ENCODE measurements around the gene NEGR1. TPM values are rescaled to one million over a fixed set of nuclear protein-coding genes. Genes with fewer than 3 reads are reported as not detected.

Gene NEGR1
- total and polyA plus RNA-seq, 7 donors, result 0.69 to 69.2 (median 42.5) TPM

DNA sequence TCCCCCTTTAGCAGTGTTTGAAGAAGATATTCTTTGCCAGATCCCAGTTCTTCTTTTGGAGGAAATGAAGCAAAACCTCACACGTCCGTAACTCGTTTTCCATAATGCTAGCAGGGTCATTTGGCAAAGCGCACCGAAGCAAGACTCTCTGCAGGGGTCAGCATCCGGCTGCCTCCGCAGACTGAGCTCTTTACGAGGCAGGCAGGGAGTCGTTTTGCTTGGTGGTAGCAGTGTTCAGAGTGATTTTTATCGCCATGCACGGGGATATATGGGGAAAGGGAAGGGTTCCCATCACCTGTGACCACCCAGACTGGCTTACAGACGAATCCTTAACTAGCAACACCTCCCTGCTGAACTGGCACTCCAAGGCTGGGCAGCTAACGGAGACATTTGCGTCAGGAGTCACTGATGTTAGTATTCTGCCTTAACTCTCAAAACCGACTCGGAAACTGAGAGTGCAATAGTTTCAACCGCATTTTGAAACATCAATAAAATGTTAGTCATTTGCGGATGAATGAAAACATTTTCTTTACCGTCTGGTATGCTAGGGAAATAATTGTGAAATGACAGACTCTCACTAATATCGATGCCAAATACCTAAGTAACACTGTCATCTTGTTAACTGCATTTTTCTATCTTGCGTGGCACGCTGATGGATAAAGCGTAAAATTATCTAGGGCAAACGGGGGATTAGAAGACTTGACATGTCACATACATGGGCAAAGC, 2.2 kb upstream of the NEGR1 start:
- Histone ChIP-seq H3K9me3 (no peaks in the 10 kb centered on the region), H3K4me3 (peak overlapping the region; percentile 67 to 81 (median 72)), H3K36me3 (no peaks in the 10 kb centered on the region), H3K27me3 (no peaks in the 10 kb centered on the region), H3K4me1 (peaks cover 0 to 24% (median 12%) of the 10 kb centered on the region in 4 donors), H3K27ac (peak overlapping the region; percentile 93 to 97 (median 96))
- peak; percentile 73 for DNase-seq
- no peak for TF ChIP-seq POLR2A (IDR thresholded peaks at IDR 0.05)
- TF ChIP-seq POLR2AphosphoS5 (IDR thresholded peaks at IDR 0.05), result peak in 2 of 4 donors; percentile 8 to 47
- WGBS, 2 donors, result 1 to 4% methylated on average over 24 of the region's 24 CpGs
- intact Hi-C loops (cut with DNase I), result no loop called here

- Histone ChIP-seq H3K4me3 (peak overlapping the region; percentile 67 to 81 (median 72)), H3K27ac (peak overlapping the region; percentile 93 to 97 (median 96)), H3K36me3 (no peaks in the 10 kb centered on the region), H3K4me1 (peaks cover 0 to 29% (median 15%) of the 10 kb centered on the region in 4 donors), H3K27me3 (no peaks in the 10 kb centered on the region), H3K9me3 (no peaks in the 10 kb centered on the region)
- TF ChIP-seq EP300 (IDR thresholded peaks at IDR 0.05), result no peak
- 0 to 1% methylated on average over 7 of the region's 7 CpGs for WGBS, 2 donors
- no peak for DNase-seq
- intact Hi-C loops (cut with DNase I), result no loop called here
Observed at GRCh38 chr1:72284084-72284347, 1.7 kb upstream of the NEGR1 start.

DNA sequence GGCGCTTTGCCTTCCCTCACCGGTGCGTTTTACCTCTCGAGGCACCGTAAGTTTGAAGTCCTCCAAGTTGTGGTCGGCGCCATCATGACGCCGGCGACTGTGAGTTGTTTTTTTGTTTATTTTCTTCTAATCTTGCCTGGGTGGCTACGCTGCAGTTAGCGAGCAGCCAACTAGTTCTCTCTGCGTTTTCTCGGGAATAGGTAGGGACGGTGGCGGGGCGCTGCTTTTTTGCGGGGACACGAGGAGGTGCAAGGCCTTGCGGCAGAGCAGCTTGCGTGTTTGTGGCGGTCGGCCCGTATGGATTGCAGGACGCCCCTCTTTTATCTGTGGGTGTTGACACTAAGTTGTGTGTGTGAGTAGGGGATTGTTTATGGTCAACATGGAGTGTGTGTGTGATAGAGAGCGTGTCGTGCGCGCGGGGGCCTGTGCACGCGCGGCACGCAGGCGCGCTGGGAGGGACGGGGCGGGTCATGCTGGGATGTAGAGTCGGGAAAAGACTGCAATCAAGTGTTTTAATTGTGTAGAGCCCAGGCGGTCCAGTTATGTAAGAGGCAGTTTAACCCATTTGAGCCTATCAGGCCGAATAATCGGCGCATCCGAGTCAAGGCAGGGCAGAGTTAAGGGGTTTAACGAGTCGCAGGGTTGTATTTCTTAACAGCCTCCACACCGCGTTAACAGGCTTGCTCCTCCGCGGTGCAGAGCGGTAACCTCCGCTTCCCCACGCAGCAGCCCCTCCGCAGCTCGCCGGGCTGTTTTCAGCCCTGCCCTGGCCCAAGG, 1.2 kb upstream of the NEGR1 start:
- H3K4me1 ChIP-seq, result peaks cover 0 to 34% (median 17%) of the 10 kb centered on the region in 4 donors
- intact Hi-C loops (cut with DNase I), result loop anchor here (2.0 kb wide), 1 partner anchor 97 kb away; no protein-coding TSS in a partner anchor
- H3K27me3 ChIP-seq, result no peaks in the 10 kb centered on the region
- peak overlapping the region; percentile 67 to 81 (median 72) for H3K4me3 ChIP-seq
- H3K9me3 ChIP-seq, result no peaks in the 10 kb centered on the region
- peak overlapping the region; percentile 93 to 97 (median 96) for H3K27ac ChIP-seq
- peak; percentile 90 for DNase-seq
- no peaks in the 10 kb centered on the region for H3K36me3 ChIP-seq
- TF ChIP-seq EP300 (IDR thresholded peaks at IDR 0.05) (no peak), POLR2A (IDR thresholded peaks at IDR 0.05) (peak in 1 of 2 donors; percentile 41), POLR2AphosphoS5 (IDR thresholded peaks at IDR 0.05) (peak; percentile 36 to 73 (median 68)), CTCF (IDR thresholded peaks at IDR 0.05) (no peak)
- WGBS, 2 donors, result 1% methylated on average over 56 of the region's 56 CpGs

GRCh38 chr1:72283022-72283306, 625 bp upstream of the NEGR1 start:
- no peak for DNase-seq
- H3K27me3 ChIP-seq, result no peaks in the 10 kb centered on the region
- H3K36me3 ChIP-seq, result no peaks in the 10 kb centered on the region
- intact Hi-C loops (cut with DNase I), result loop anchor here (2.0 kb wide), 1 partner anchor 96 kb away; no protein-coding TSS in a partner anchor
- H3K4me1 ChIP-seq, result peaks cover 0 to 39% (median 19%) of the 10 kb centered on the region in 4 donors
- peak overlapping the region; percentile 67 to 81 (median 72) for H3K4me3 ChIP-seq
- H3K9me3 ChIP-seq, result no peaks in the 10 kb centered on the region
- H3K27ac ChIP-seq, result peak overlapping the region; percentile 93 to 97 (median 96)
- TF ChIP-seq POLR2A (IDR thresholded peaks at IDR 0.05), result peak in 1 of 2 donors; percentile 88
- no peak for TF ChIP-seq EP300 (IDR thresholded peaks at IDR 0.05)
- TF ChIP-seq CTCF (IDR thresholded peaks at IDR 0.05), result no peak
- peak in 2 of 4 donors; percentile 79 to 83 for TF ChIP-seq POLR2AphosphoS5 (IDR thresholded peaks at IDR 0.05)
- WGBS, 2 donors, result 0 to 1% methylated on average over 8 of the region's 8 CpGs

GRCh38 chr1:72281637-72282270, 585 bp downstream of the NEGR1 start:
- intact Hi-C loops (cut with DNase I), result loop anchor here (2.0 kb wide), 1 partner anchor 95 kb away; no protein-coding TSS in a partner anchor
- Histone ChIP-seq H3K4me3 (peak overlapping the region; percentile 67 to 81 (median 72)), H3K9me3 (no peaks in the 10 kb centered on the region), H3K27me3 (no peaks in the 10 kb centered on the region), H3K4me1 (peaks cover 0 to 50% (median 25%) of the 10 kb centered on the region in 4 donors), H3K27ac (peak overlapping the region; percentile 93 to 97 (median 96)), H3K36me3 (no peaks in the 10 kb centered on the region)
- TF ChIP-seq EP300 (IDR thresholded peaks at IDR 0.05) (no peak), CTCF (IDR thresholded peaks at IDR 0.05) (no peak), POLR2A (IDR thresholded peaks at IDR 0.05) (no peak), POLR2AphosphoS5 (IDR thresholded peaks at IDR 0.05) (no peak)
- peak; percentile 64 for DNase-seq
- WGBS, 2 donors, result 7% methylated on average over 10 of the region's 10 CpGs
